GM18526 (cell line): ENCODE results near the gene C19orf25.

ENCODE experiments used
- POLR2A ChIP-seq: IDR thresholded peaks from 3 replicates; pipeline ENCODE4 v1.6.1; 2011; ENCODE audit not compliant: insufficient read length; ENCODE audit errors: extremely low read depth

The C19orf25 gene

DNA sequence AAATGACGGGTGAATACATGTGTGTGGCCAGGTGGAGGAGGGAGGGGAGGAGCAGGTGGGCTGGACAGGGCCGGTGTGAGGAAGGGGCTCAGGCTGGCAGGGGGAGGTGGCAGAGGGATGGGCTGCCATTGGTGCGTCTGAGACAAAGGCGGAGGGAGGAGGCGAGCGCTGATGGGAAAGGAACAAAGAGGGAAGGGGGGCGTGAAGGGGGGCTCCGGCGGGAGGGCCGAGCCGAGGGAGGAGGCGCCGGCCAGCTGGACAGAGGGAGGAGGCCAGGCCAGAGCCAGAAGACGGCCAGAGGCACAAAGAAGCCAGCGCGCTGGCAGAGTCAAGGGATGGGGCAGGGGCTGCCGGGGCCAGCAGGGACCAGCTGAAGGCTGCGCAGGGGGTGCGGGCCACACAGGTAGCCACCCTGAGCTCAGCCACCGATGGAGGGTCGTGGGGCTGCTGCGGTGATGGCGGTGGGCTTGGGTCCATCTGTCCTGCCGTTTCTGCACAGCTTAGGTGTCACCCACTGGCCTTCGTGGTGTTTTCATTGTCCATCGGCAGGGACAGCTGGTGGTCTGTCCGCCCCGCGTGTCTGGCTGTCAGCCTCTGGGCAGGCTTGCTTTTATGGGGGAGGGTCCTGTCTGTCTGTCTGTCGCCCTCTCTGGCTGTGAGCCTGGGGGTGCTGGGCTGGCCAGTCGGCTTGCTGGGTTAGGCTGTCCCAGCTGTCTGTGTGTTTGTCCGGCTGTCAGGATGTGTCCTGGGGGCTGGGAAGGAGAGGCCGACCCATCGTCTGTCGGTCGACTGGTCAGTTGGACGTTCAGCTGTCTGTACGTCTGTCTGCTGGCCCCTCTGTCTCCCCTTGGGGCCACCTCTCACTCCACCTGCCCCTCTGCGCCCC is 26.9 kb downstream of the C19orf25 start:
- TF ChIP-seq POLR2A: no peak

DNA sequence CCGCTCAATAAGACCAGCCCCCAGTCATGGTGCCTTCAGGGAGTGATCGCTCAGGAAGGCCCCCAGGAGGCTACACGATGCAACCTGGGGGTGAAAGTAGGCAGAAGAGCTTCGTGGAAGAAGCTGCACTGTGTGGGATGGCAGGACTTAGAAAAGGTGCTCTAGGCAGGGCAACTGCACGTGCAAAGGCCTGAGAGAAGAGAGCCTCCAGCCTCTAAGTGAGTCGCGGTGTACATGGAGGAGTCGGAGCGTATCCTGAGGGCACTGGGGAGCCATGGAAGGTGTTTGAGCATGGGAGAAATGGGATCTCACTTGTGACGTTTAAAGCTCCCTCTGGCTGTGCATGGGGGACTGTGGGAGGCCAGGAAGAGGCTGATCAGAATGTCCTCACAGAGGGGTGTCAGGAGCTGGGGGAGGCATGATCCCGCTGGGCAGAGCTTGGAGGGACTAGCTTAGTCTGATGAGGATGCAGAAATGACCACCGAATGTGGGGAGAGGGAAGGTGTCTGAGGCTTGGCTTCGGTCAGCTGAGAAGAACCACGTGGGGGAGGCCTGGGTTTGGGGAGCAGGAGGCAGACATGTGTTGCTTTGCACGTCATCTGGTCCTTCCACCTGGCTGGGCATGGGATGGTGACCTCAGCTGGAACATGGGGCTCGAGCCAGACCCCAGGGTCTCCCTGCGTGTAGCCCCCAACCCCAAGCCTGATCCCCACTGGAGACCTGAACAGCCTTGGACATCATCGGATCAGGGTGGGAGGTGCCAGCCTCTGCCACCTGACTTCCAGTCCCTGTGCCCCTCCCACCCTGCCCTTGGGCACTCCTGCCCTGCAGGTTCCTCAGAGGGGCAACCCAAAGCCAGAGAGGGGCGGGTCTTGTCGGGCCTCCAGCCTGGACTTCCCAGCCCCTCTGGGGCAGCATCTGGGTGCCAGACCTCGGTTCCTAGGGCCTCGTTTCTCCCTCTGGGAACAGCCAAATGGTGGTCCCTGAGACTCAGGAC is 28.0 kb downstream of the C19orf25 start:
- no peak for TF ChIP-seq POLR2A

DNA sequence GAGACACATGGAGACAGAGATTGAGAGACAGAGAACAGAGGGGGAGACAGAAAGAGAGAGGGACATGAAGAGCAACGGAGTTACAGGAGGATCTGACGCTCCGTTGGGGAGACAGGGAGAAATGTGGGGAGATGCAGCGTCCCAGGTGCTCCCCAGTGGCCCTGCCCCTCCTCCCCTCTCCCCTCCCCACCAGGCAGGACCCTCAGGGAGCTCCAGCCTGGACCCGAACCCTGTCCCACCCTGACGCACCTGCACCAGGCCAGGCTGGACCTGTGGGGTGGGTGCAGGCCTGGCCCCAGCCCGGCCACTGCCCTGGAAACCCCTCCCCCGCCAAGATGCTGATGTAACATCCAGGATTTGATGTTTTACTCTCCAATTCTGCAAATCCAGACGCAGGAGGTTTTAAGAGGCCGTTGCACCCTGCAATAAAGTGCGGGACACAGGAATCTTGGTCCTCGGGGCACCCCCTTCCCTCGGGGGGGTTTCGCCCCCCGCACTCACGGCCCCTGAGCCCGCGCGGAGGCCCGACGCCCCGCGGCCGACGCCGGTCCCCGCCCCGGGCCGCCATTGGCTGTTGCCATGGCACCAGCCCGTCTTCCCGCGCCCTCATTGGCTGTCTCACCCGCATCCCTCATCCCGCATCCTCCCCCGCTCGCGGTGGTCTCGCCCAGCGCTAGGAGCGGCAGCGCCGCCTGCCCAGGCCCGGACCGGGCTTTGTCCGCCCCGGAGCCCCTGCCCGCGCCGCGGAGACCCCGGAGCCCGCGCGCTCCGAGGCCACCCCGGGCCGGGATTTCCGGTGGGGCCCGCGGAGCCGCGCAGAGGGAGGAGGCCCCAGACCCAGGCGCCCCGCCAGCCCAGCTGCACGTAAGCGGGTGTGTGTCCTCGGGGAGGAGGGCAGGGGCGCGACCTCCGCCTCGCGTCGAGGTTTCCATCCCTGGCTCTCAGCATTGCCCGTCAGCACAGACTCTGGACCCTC is 29.3 kb downstream of the C19orf25 start, which contains the start of gene APC2:
Gene APC2 (plus strand): TSS at position 655 of the 976 bp plus-strand sequence. CDS start 2,881 bp downstream, outside the sequence.
- TF ChIP-seq POLR2A: no peak

DNA sequence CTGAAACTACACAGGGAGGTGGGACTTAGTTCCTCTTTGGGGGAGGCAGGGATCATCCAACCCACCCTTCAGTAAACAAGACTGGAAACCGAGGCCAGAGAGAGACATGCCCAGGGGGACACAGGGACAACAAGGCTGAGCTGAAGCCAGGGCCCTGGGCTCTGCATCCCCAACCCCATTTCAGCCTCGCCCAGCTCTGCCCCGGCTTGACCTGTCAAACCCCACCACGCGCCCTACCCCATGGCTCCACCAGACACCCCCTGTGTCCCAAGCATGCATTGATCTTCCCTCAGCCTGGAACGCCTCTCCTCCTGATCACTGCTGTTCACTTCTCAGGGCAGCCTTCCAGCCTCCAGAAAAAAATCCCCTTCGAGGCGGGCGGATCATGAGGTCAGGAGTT is 31.1 kb downstream of the C19orf25 start:
- no peak for TF ChIP-seq POLR2A

DNA sequence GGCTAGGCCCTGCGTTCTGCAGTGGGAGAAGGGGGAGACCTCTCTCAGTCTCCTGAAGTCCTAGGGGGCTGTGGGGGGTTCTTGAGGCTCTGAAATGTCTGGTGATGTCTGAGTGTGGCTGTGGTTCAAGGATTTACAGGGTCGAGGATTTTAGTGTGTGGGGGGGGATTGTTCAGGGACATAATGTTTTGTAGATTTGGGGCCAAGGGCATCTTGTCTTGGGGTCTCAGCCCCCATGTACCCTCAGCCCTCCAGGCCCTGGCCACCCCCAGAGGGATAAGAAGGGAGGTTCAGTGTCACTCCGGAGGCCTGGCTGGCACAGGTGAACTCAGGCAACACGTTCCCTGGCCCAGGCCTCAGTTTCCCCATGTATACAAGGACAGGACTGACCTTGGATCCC is 31.5 kb downstream of the C19orf25 start:
- TF ChIP-seq POLR2A: no peak

DNA sequence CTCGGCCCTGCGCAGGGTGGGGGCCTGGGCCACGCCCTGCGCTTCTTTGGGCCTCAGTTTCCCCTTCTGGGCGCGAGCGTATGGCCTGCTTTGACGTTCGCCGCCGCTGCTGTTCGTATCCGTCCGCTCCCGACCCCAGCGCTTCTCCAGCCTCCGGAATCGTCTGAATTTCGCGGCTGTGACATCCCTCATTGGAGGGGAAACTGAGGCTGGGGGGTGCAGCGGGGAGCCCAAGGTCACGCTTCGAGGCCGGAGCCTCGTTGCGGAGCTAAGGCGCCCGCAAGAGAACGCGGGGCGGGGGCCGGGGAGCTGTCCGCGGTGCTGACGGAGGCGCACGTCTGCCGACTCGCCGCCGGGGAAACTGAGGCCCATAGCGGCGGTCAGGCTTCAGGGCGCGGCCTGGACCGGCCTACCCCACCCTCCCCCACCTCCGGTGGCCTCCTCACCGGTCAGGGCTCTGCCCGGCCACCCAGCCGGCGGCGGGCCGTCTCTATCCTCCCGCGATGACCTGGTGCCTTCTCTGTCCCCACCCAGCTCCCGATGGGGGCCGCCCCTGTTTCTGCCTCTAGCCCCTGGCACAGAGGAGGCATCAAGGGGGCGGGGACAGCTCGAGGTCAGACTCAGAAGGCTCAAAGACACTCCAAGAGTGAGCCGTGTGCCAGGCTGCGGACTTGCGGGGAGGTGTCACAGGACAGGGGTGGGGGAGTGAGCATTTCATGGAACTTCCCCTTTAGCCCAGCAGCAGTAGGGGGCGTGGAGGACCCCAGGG is 32.1 kb downstream of the C19orf25 start:
- TF ChIP-seq POLR2A: no peak

DNA sequence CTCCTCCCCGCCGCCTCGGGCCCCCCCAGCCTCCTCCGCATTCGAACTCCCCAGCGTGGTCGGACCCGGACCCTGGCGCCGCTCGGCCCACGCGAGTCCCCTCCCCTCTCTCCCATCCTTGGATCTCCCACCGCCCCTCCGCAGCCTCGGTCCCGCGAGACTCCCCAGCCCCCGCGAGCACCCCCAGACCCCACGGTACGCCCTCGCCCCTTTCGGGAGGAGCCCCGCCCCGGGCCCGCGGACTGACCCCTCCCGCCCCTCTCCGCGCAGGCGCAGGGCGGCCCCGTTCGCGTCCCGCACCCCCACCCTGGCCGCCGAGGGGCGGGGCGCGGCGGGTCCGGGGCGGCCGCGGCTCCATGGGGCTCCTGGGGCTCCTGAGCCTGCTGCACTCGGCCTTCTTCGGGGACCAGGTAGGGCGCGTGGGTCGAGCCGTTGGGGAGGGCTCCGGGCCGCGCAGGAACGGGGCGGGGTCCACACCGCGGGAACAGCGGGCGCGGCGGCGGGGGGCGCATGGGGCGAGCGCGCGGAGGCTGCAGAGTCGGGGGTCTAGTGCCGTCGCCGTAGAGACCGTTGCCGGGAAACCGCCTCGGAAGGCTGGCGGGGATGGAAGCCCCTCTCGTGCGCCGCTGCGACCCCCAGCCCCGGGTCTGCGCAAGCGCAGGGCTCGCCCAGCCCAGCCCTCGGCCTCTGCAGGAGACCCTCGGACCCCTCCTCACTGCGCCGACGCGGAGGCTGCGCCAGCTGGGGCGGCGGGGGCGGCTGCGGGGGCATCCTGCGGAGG is 32.9 kb downstream of the C19orf25 start:
- no peak for TF ChIP-seq POLR2A

DNA sequence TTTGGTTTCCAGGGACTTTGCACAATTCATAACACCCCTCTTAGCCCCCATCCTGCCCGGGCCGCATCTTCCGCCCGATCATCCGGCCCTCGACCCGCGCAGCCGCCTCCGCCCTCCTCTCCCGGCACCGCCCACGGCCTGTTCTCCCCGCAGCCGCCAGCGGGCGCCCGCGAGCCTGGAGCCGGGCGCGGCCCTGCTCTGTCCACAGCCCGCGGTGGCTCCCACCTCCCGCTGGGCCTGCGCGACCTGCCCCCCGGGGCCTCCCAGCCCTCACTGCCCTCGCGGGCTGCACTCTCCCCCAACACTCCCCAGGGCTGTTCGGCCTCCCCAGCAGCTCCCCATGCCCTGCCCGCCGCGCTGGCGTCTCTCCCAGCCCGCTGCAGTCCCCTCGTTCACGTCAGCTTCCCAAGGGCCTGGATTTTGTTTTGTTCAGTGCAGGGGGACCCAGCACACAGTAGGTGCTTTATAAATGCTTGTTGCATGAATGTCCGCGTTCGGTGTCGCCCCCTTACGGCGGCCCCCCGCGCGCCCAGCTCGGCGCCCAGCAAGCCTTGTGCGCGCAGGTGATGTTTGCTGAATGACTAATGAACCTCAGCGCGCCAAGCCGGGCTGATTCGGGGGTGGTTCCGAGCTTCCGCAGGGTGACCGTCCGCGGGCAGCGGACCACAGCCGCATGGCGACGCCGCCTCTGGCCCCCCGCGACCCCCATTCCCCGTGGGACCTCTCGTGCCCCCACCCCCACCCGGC is 33.7 kb downstream of the C19orf25 start:
- TF ChIP-seq POLR2A: no peak

DNA sequence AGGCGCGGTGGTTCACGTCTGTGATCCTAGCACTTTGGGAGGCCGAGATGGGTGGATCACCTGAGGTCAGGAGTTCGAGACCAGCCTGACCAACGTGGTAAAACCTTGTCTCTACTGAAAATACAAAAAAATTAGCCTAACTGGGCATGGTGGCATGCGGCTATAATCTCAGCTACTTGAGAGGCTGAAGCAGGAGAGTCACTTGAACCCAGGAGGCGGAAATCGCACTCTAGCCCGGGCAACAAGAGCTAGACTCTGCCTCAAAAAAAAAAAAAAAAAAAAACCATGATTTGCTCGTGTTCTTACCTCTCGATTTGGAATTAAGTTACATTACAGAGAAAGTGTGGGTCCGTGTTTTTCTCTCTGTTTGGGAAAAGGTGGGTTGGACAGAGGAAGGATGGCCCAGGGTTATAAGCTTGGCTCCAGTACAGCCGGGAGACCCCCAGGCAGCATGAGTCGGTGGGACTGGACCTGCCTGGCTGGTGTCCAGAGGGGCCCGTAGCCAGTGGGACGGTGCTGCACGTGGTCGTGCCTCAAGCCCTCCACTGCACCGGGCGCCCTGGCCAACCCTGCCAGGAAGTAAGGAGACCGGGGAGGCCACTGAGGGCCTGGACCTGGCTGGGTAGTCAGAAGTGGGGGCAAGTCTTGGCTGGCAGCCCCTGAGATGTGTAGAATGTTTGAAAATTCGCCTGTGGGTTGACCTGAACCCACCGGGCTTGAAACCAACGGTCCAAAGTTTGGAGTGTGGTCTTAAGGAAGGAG is 37.2 kb downstream of the C19orf25 start:
- no peak for TF ChIP-seq POLR2A

DNA sequence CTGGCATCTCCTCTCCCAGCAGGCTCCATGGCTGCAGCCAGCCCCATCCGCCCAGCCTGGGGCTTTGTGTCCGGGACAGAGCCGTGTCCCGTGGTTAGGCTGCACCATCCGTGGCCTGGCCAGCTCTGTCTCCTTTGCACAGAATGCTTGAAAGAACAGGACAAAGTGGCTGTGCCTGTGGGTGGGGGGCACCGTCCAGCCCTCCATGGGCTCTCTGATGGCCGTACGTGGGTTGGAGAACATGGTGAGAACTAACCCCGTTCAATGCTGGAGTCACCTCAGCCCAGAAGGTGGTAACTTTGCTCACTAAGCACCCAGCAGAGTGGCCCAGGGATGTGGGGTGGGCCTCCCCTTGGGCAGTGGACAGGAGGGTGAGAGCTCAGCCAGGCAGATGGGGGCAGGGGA is 38.0 kb downstream of the C19orf25 start:
- TF ChIP-seq POLR2A: no peak

DNA sequence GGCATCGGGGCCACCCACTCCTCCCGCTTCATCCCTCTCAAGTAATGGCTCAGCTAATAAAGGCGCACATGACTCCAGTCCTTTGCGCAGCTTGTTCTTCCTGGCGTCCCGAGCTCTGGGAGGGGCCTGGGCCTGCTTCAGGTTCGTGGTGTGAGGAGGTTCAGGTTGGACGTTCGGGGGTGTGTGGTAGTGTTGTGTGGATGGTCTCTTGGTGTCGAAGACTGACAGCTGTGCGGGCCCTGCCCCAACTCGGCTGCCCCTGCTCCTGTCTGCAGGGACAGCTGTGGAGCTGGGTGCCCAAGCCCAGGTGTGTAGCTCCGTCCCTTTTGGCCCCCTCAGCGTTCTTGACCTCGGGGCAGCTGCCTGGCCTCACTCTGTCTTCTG is 38.6 kb downstream of the C19orf25 start:
- no peak for TF ChIP-seq POLR2A

DNA sequence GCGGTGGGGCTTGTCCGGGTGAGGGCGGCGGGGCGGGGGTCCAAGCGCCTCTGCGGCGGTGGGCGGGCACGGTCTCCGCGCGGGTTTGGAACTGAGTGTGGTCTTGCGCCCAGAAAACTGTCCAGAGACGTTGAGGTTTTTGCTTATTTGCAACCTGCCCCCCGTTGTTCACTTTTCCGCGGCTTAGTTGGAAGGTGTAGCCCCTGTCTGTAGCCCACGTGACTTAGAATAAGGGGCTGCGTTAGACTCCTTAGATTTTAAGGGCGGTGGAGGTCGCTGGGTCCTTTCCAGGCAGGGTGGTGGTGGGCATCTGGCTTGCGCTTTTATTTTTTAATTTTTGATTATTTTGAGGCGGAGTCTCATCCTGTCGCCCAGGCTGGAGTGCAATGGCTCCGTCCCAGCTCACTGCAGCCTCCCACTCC is 40.1 kb downstream of the C19orf25 start:
- no peak for TF ChIP-seq POLR2A
